OCI-LY7 (cell line): ENCODE measurements around the gene TTC22.

ENCODE experiments used
- CTCF ChIP-seq: fragments of 200-600 bp; sonication (generic); conservative IDR thresholded peaks from 2 replicates; pipeline ENCODE4 v1.5.1; 2014; ENCODE audit warnings: mild to moderate bottlenecking, antibody characterized with exemption, low read length, moderate library complexity, mixed read lengths
- EZH2phosphoT487 ChIP-seq: fragments of 200-600 bp; sonication (generic); IDR thresholded peaks from 2 replicates; pipeline ENCODE4 v1.6.1; 2018; ENCODE audit warnings: low read depth, borderline replicate concordance, mild to moderate bottlenecking, mixed run types, antibody characterized with exemption, low read length, moderate library complexity, mixed read lengths

GRCh38 chr1:54750596-54750995, 50.5 kb downstream of the TTC22 start:
- TF ChIP-seq CTCF = no peak
- TF ChIP-seq EZH2phosphoT487 = no peak
